Sciatic nerve (tissue), 2 donors: ENCODE data around the gene BCAS3. TPM values are rescaled to one million over a fixed set of nuclear protein-coding genes. Genes with fewer than 3 reads are reported as not detected.

Experiments
- ATAC-seq: fragments of 200-7000 bp; cut with Tn5 transposase; one replicate; pipeline ENCODE4 v1.9.1; 2020; ENCODE audit warnings: mild to moderate bottlenecking, moderate library complexity
- DNase-seq: peaks from one replicate; pipeline ENCODE4 v3.0.0-alpha.2; 2020; ENCODE audit warnings: low spot score
- intact Hi-C: fragments of 100-400 bp; cut with DNase I; formaldehyde crosslinking; loops from one replicate; pipeline ENCODE4 v1.14.2; 2022
- total RNA-seq: library from RNA; stranded (reverse); fragmentation: NEBNext Ultra II Directional; extraction: Animal tissue kit (Norgen Biotek cat#: 25700); gene quantifications from one replicate; pipeline ENCODE4 v1.2.1, GENCODE V29; 2021
- donor health status: DM: no; HTN: no; CAD: no.
- donor health status: DM: no; HTN: no; CAD: no.

Gene BCAS3
- total RNA-seq, result 42.5 TPM

GRCh38 chr17:60677308-60678117, at the start of gene BCAS3:
TSS of gene BCAS3 (plus strand) at chr17:60677851.
- peak; percentile 99 for ATAC-seq
- intact Hi-C loops, result no loop called here
- DNase-seq, result peak; percentile 98

GRCh38 chr17:60628252-60628889, 49.3 kb upstream of the BCAS3 start:
- no peak for ATAC-seq
- intact Hi-C loops, result no loop called here
- no peak for DNase-seq

GRCh38 chr17:60629120-60629519, 48.5 kb upstream of the BCAS3 start:
- intact Hi-C loops, result no loop called here
- no peak for ATAC-seq
- DNase-seq, result no peak

- intact Hi-C loops, result no loop called here
- ATAC-seq (no peak), DNase-seq (no peak)
Observed at GRCh38 chr17:60630352-60630751, 47.3 kb upstream of the BCAS3 start.

GRCh38 chr17:60631119-60631518, 46.5 kb upstream of the BCAS3 start:
- DNase-seq, result no peak
- no peak for ATAC-seq
- intact Hi-C loops, result no loop called here

GRCh38 chr17:60637683-60638082, 40.0 kb upstream of the BCAS3 start:
- DNase-seq, result no peak
- no peak for ATAC-seq
- intact Hi-C loops, result no loop called here

- intact Hi-C loops, result no loop called here
- no peak for DNase-seq
- no peak for ATAC-seq
Observed at GRCh38 chr17:60639019-60639330, 38.7 kb upstream of the BCAS3 start.

- DNase-seq, result no peak
- ATAC-seq, result no peak
- intact Hi-C loops, result no loop called here
Observed at GRCh38 chr17:60640503-60640902, 37.1 kb upstream of the BCAS3 start.

- intact Hi-C loops, result no loop called here
- ATAC-seq, result no peak
Observed at GRCh38 chr17:60641126-60641525, 36.5 kb upstream of the BCAS3 start.

GRCh38 chr17:60641810-60642220, 35.8 kb upstream of the BCAS3 start:
- DNase-seq (peak; percentile 67), ATAC-seq (peak; percentile 73)
- intact Hi-C loops, result no loop called here

More at GRCh38 chr17:60641126-60641525, 36.5 kb upstream of the BCAS3 start:
- no peak for DNase-seq

- intact Hi-C loops, result no loop called here
- DNase-seq (no peak), ATAC-seq (no peak)
Observed at GRCh38 chr17:60645918-60646523, 31.6 kb upstream of the BCAS3 start.

- no peak for ATAC-seq
- intact Hi-C loops, result no loop called here
- no peak for DNase-seq
Observed at GRCh38 chr17:60646701-60647100, 30.9 kb upstream of the BCAS3 start.

- DNase-seq, result no peak
- intact Hi-C loops, result no loop called here
- no peak for ATAC-seq
Observed at GRCh38 chr17:60647705-60648104, 29.9 kb upstream of the BCAS3 start.

GRCh38 chr17:60652454-60653247, 25.0 kb upstream of the BCAS3 start:
- intact Hi-C loops, result no loop called here
- ATAC-seq, result peak; percentile 17

GRCh38 chr17:60653569-60653968, 24.1 kb upstream of the BCAS3 start:
- intact Hi-C loops, result no loop called here

More at GRCh38 chr17:60652454-60653247, 25.0 kb upstream of the BCAS3 start:
- DNase-seq, result no peak

GRCh38 chr17:60656499-60656898, 21.2 kb upstream of the BCAS3 start:
- intact Hi-C loops, result no loop called here
- DNase-seq (no peak), ATAC-seq (no peak)

More at GRCh38 chr17:60653569-60653968, 24.1 kb upstream of the BCAS3 start:
- no peak for ATAC-seq
- DNase-seq, result no peak

- DNase-seq, result no peak
- ATAC-seq, result no peak
- intact Hi-C loops, result no loop called here
Observed at GRCh38 chr17:60659156-60659555, 18.5 kb upstream of the BCAS3 start.

GRCh38 chr17:60661489-60661888, 16.2 kb upstream of the BCAS3 start:
- ATAC-seq, result no peak
- intact Hi-C loops, result no loop called here
- no peak for DNase-seq

- ATAC-seq, result no peak
Observed at GRCh38 chr17:60664022-60664421, 13.6 kb upstream of the BCAS3 start.

More at GRCh38 chr17:60664022-60664421, 13.6 kb upstream of the BCAS3 start:
- no peak for DNase-seq
- intact Hi-C loops, result no loop called here
